Myocyte (in vitro differentiated cells): ENCODE measurements around the gene ZSCAN31. TPM values are rescaled to one million over a fixed set of nuclear protein-coding genes. Genes with fewer than 3 reads are reported as not detected.
A peak's percentile ranks its signal among the peaks of the same experiment; 100 is the strongest.
"Not testable (repeated sequence)": the region's sequence is repeated elsewhere in the genome, so short reads cannot be mapped to it uniquely, and the experiment has no call there.

ENCODE experiments used
- DNase-seq: peaks from one replicate; pipeline ENCODE4 v3.0.0-alpha.2; 2012; ENCODE audit warnings: low read depth
- total RNA-seq: library from RNA; depleted of rRNA; stranded (reverse); fragments of >200 nt; gene quantifications from 2 replicates; pipeline ENCODE4 v1.2.3, GENCODE V29; 2014

Gene ZSCAN31
- total RNA-seq, 1 donor from 2014 or later, result 13.2 TPM

DNA sequence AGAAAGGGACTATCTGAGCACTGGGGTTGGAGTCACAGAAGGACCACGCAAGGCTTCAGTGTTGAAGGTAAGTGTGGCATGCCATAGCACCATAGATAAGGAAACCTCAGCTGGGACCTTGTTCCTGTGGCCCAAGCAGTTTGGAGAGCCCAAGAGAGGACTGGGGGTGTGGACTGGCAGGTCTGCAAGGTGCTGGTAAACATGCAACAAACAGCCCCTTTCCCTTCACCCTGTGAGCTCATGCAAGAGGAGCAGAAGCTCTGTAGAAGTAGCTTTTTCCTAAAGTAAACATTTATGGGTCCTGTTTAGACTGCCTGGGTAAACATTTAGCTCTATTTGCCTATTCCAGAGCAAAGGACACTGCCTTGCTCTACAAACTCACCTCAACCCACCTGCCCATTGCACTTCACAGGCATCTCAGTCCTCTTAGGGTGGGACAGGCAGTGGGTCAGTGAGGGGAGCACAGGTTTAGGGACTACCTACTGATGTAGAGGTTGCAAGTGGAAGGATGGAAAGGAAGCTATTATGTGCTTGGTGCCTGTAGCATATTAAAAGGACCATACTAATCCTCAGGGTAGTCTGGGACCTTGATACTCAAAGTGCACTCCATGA, 12.0 kb downstream of the ZSCAN31 start:
- no peak for DNase-seq

DNA sequence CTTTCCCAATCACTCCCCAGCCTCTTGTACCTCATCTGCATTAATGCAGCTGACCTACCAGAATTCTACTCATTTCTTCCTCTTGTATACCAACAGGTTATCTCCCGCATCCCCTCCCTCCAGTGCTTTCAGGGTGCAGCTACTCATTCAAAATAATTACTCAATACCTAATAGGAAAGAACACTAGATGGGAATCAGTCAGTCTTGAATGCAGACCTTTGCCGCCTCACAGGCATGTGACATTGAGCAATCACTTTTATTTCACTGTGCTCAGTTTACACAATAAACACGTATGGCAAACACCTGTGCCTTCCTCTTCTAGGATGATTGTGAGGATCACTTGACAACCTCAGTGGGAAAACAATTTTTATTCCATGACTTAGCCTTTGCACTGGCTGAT, 13.3 kb downstream of the ZSCAN31 start:
- no peak for DNase-seq

GRCh38 chr6:28317866-28318265, 18.1 kb downstream of the ZSCAN31 start:
- DNase-seq, result not testable (repeated sequence)

DNA sequence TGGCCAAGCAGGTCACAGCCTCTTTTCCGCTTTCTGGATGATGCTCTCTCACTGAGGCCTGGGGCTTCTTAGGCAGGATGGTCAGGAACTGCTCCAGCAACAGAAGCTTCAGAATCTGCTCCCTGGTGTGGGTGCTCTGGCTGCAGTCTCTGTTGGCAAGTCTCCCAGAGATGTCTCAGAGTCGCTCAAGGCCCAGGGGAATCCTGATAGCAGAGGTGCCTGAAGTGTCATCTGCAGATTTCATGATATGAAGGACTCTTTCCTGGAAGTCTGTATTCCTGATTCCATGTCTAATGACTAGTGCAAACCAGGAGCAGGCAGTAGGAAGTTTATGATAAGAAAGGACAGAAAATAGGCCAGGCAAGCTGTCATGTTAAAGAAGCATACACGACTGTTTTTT, 20.3 kb downstream of the ZSCAN31 start:
- DNase-seq, result no peak

DNA sequence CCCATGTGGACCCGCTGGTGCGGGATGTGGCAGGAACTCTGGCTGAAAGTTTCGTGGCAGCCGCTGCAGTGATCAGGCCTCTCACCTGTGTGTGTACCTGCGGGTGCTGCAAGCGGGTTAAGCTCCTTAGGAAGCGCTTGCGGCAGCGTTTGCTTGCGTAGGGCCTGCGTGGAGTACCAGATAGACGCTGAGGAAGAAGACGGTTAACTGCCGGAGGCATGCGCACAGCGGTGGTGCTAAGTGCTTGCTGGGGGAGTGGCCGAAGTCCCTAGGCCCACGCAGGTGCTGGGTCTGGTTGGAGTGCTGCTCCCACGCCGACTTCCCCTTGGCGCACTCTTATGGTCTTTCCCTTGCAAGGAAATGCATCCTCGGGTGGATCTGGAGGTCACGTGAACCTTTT, 23.0 kb downstream of the ZSCAN31 start:
- DNase-seq, result no peak

DNA sequence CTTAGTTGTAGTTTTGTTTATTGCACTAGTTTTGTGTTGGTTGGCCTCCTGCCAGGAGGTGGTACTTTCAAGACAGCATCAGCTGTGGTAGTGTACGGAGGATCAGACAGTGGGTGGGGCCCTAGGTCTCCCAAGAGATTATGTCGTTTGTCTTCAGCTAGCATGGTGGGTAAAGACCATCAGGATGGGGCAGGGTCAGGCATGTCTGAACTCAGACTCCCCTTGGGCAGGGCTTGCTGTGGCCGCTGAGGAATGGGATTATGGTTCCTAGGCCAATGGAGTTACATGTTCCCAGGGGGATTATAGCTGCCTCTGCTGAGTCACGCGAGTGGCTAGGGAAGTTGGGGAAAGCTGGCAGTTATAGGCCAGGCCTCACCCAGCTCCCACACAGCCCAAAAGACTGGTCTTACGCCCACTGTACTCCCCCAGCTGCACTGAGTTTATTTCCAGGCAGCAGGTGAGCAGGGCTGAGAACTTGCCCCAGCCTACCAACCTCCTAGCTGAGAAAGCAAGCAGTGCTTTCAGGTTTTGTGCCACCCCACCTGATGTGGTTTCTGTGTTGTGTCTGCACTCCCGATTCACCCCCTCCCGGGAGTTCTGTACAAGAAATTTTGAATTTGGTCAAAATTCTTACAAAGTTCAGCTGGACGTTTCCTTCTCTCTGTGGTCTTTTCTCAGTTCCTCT, 24.7 kb downstream of the ZSCAN31 start:
- peak; percentile 3 for DNase-seq

GRCh38 chr6:28306363-28306762, 29.6 kb downstream of the ZSCAN31 start:
- DNase-seq, result not testable (repeated sequence)

DNA sequence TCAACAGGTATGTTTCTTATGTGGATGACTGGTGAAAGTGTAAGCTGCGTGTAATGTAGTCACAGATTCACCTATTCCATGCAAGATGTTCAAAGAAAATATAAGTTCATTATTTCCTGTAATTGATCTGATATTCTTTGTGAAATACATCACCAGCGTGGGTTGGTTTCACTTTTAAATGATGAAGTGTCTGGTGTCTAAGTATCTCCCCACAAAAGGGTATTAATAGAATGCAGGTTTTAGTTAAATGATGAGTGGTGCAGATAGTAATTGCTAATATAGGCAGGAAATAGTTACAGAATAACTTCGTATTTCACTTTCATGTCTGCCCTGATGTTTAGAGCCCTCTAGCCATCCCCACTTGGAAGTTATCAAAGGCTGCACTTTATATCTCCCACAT, 32.4 kb downstream of the ZSCAN31 start:
- no peak for DNase-seq

DNA sequence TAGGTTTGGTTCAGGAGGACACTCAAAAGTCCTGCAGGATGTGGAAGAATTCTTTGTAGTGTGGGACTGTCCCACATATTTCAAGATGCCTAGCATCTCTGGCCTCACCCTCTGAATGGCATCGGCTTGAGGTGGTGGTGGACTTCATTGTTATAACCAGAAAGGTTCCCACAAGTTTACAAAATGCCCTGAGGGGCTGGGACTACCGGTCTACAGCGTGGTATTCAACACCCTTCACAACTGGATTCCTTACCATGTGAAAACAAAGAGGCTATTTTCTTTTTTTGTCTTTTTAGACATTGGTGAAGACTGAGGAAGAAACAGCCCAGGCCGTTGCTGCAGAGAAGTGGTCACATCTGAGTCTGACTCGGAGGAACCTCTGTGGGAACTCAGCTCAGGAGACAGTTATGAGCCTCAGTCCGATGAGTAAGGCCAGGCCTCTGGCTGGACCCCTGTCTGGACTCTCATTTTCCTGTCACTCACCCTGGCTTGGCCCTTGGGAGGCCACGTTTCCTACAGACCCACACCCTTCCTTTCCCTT, 39.4 kb downstream of the ZSCAN31 start:
- no peak for DNase-seq

DNA sequence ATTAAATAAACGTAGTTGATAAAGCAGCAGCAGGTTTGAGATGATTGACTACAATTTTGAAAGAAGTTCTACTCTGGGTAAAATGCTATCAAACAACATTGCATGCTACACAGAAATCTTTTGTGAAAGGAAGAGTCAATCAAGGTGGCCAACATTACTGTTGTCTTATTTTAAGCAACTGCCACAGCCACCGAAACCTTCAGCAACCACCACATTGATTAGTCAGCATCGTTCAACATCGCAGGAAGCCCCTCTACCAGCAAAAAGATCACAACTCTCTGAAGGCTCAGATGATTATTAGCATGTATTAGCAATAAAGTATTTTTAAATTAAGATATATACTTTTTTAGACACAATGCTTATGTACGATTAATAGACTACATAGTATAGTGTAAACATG, 40.6 kb downstream of the ZSCAN31 start:
- no peak for DNase-seq

DNA sequence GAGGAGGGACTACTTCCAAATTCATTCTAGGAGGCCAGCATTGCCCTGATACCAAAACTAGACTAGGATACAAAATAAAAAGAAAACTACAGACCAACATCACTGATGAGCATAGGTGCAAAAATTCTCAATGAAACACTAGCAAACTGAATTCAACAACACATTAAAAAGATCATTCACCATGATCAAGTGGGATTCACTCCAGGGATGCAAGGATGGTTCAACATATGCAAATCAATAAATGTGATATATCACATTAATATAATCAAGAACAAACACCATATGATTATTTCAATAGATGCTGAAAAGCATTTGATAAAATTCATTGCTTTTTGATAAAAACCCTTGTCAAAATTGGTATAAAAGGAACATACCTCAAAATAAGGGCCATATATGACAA, 44.4 kb downstream of the ZSCAN31 start:
- DNase-seq, result no peak

GRCh38 chr6:28282926-28283325, 53.0 kb downstream of the ZSCAN31 start:
- no peak for DNase-seq

GRCh38 chr6:28281288-28282064, 54.5 kb downstream of the ZSCAN31 start, which contains the start of gene PGBD1:
Gene PGBD1 (plus strand): TSS chr6:28281572. CDS start chr6:28283814, 2,242 bp downstream.
- peak; percentile 84 for DNase-seq

DNA sequence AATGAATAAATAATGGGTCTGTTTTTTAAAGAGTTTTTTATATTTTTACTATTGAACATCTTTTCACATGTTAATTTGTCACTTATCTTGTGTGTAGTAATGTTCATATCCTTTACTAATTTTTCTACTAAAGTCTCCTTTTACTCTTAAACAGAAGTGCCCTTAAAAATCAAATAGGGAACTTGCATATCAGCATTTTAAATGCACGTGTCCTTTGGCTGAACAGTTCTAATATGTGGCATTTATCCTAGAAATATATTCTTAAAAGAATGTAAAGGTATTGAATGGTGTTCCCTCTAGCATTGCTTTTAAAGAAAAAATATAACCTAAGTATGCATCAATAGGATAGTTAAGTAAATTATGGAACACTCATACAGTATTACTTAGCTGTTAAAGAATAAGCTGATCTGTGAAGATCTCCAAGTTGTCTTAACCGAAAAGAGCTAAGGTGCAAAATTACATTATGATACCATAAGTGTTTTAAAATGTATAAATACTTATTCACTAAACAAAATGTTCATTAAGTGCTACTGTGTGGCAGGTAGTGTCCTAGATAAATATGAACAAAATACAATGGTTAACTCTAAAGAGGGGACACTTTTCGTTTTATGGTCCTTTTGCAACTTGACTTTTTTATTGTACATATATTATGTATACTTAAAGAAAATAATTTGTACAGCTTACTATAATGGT, 55.2 kb downstream of the ZSCAN31 start:
- DNase-seq, result no peak

DNA sequence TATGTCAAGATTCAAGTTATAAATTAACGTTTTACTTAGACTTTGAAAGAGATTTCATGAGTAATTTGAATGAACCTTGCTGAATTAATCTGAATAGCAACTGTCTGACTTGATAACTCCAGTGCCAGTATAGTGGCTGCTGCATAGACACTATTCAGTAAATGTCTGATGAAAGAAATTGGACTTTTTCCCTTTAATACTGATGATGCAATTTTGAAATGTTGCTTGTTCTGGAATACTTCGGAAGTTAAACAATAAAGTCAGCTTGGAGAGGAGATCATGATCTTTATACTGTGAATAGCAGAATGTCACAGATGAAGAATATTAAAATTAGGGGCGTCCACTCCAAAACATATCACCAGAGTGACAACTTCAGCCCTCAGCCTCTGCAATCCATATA, 58.2 kb downstream of the ZSCAN31 start:
- DNase-seq, result no peak

GRCh38 chr6:28274888-28275287, 61.1 kb downstream of the ZSCAN31 start:
- no peak for DNase-seq

Other genes starting within 250 kb of the ZSCAN31 start
- 1.2 and 3.2 TPM in 2 replicates for gene ZSCAN16, start 211.5 kb downstream of the ZSCAN31 start, total RNA-seq
- gene ZKSCAN8, start 194.3 kb downstream of the ZSCAN31 start, total RNA-seq, result 23.8 and 26.4 TPM in 2 replicates
- gene ZSCAN9, start 110.9 kb downstream of the ZSCAN31 start, total RNA-seq, result 18.1 and 19.5 TPM in 2 replicates
- gene ZKSCAN4, start 83.9 kb downstream of the ZSCAN31 start, total RNA-seq, result 3.7 and 4.6 TPM in 2 replicates
- 0.36 TPM in 1 of 2 replicates, not detected in the other for gene NKAPL, start 76.9 kb downstream of the ZSCAN31 start, total RNA-seq
- 8.6 and 10.8 TPM in 2 replicates for gene ZSCAN26, start 69.0 kb downstream of the ZSCAN31 start, total RNA-seq
- gene PGBD1, start 54.6 kb downstream of the ZSCAN31 start, total RNA-seq, result 4.6 and 4.8 TPM in 2 replicates
- 4.4 and 5.5 TPM in 2 replicates for gene ZKSCAN3, start 13.8 kb upstream of the ZSCAN31 start, total RNA-seq
- 4.0 TPM in 2 replicates for gene ZSCAN12, start 63.6 kb upstream of the ZSCAN31 start, total RNA-seq
- gene ZSCAN23, start 107.3 kb upstream of the ZSCAN31 start, total RNA-seq, result 2.0 and 2.5 TPM in 2 replicates
- gene GPX6, start 179.6 kb upstream of the ZSCAN31 start, total RNA-seq, result not detected in 2 replicates
- gene GPX5, start 189.7 kb upstream of the ZSCAN31 start, total RNA-seq, result not detected in 2 replicates